ENCODE results near the gene ADNP.
A peak's percentile ranks its signal among the peaks of the same experiment; 100 is the strongest.

ADNP gene

GRCh38 chr20:50957276-50957675, 26.0 kb upstream of the ADNP start:
- Mint-ChIP-seq H3K27ac (peak overlapping the region; percentile 100), H3K36me3 (peaks cover 10 to 20% of the 10 kb centered on the region in 2 donors), H3K27me3 (no peaks in the 10 kb centered on the region), H3K4me1 (peaks cover 9 to 38% of the 10 kb centered on the region in 2 donors), H3K4me3 (peak overlapping the region; percentile 96), H3K9me3 (peaks cover 0 to 3% of the 10 kb centered on the region in 2 donors)
- no peak for DNase-seq
- ATAC-seq (replicated peaks): no peak

- H3K4me1 Mint-ChIP-seq: peaks cover 4 to 31% of the 10 kb centered on the region in 2 donors
- no peak for ATAC-seq (replicated peaks)
Measured at GRCh38 chr20:50953821-50954220, 22.6 kb upstream of the ADNP start.

GRCh38 chr20:50953196-50953595, 22.0 kb upstream of the ADNP start:
- Mint-ChIP-seq H3K27ac (no peak overlapping the region), H3K27me3 (no peaks in the 10 kb centered on the region), H3K4me3 (no peak overlapping the region), H3K9me3 (no peaks in the 10 kb centered on the region), H3K4me1 (peaks cover 4 to 29% of the 10 kb centered on the region in 2 donors), H3K36me3 (peaks cover 15 to 30% of the 10 kb centered on the region in 2 donors)
- ATAC-seq (replicated peaks) (no peak), DNase-seq (no peak)

More at GRCh38 chr20:50953821-50954220, 22.6 kb upstream of the ADNP start:
- no peak overlapping the region for H3K4me3 Mint-ChIP-seq
- DNase-seq: no peak
- no peaks in the 10 kb centered on the region for H3K27me3 Mint-ChIP-seq
- H3K27ac Mint-ChIP-seq: no peak overlapping the region
- no peaks in the 10 kb centered on the region for H3K9me3 Mint-ChIP-seq
- peaks cover 14 to 31% of the 10 kb centered on the region in 2 donors for H3K36me3 Mint-ChIP-seq

GRCh38 chr20:50948132-50948785, 17.0 kb upstream of the ADNP start:
- peaks cover 0 to 11% of the 10 kb centered on the region in 2 donors for H3K4me1 Mint-ChIP-seq
- DNase-seq (no peak), ATAC-seq (replicated peaks) (no peak)
- H3K27ac Mint-ChIP-seq: no peak overlapping the region
- no peak overlapping the region for H3K4me3 Mint-ChIP-seq
- H3K9me3 Mint-ChIP-seq: no peaks in the 10 kb centered on the region
- no peaks in the 10 kb centered on the region for H3K27me3 Mint-ChIP-seq
- H3K36me3 Mint-ChIP-seq: peaks cover 32 to 42% of the 10 kb centered on the region in 2 donors

GRCh38 chr20:50943069-50943468, 11.8 kb upstream of the ADNP start:
- ATAC-seq (replicated peaks): no peak
- Mint-ChIP-seq H3K27ac (no peak overlapping the region), H3K36me3 (peaks cover 29 to 39% of the 10 kb centered on the region in 2 donors), H3K4me3 (no peak overlapping the region), H3K4me1 (no peaks in the 10 kb centered on the region), H3K27me3 (no peaks in the 10 kb centered on the region), H3K9me3 (no peaks in the 10 kb centered on the region)
- DNase-seq: no peak

GRCh38 chr20:50933589-50933988, 2.4 kb upstream of the ADNP start:
- Mint-ChIP-seq H3K9me3 (no peaks in the 10 kb centered on the region), H3K4me1 (peaks cover 15 to 25% of the 10 kb centered on the region in 2 donors), H3K27ac (peak overlapping the region; percentile 25), H3K27me3 (no peaks in the 10 kb centered on the region), H3K36me3 (peaks cover 31% of the 10 kb centered on the region in 2 donors), H3K4me3 (no peak overlapping the region)
- ATAC-seq (replicated peaks) (no peak), DNase-seq (no peak)

- H3K9me3 Mint-ChIP-seq: no peaks in the 10 kb centered on the region
- no peaks in the 10 kb centered on the region for H3K27me3 Mint-ChIP-seq
- DNase-seq: no peak
- H3K4me1 Mint-ChIP-seq: peaks cover 17 to 33% of the 10 kb centered on the region in 2 donors
- no peak for ATAC-seq (replicated peaks)
- peaks cover 31% of the 10 kb centered on the region in 2 donors for H3K36me3 Mint-ChIP-seq
- H3K27ac Mint-ChIP-seq: peak overlapping the region; percentile 47
- H3K4me3 Mint-ChIP-seq: no peak overlapping the region
Measured at GRCh38 chr20:50932691-50933280, 1.5 kb upstream of the ADNP start.

GRCh38 chr20:50932016-50932485, 814 bp upstream of the ADNP start:
- peaks cover 31 to 37% of the 10 kb centered on the region in 2 donors for H3K36me3 Mint-ChIP-seq
- DNase-seq (no peak), ATAC-seq (replicated peaks) (no peak)
- H3K4me1 Mint-ChIP-seq: peaks cover 17 to 41% of the 10 kb centered on the region in 2 donors
- no peaks in the 10 kb centered on the region for H3K27me3 Mint-ChIP-seq
- H3K4me3 Mint-ChIP-seq: peak overlapping the region; percentile 84 to 89
- H3K27ac Mint-ChIP-seq: peak overlapping the region; percentile 97
- H3K9me3 Mint-ChIP-seq: no peaks in the 10 kb centered on the region

GRCh38 chr20:50930976-50931305, 296 bp downstream of the ADNP start:
- Mint-ChIP-seq H3K36me3 (peaks cover 29 to 36% of the 10 kb centered on the region in 2 donors), H3K4me3 (peak overlapping the region; percentile 82 to 89), H3K4me1 (peaks cover 18 to 49% of the 10 kb centered on the region in 2 donors), H3K27me3 (no peaks in the 10 kb centered on the region), H3K27ac (peak overlapping the region; percentile 97), H3K9me3 (no peaks in the 10 kb centered on the region)
- no peak for DNase-seq
- peak; percentile 44 to 45 for ATAC-seq (replicated peaks)

GRCh38 chr20:50930139-50930975, 880 bp downstream of the ADNP start:
- Mint-ChIP-seq H3K27me3 (no peaks in the 10 kb centered on the region), H3K36me3 (peaks cover 34 to 42% of the 10 kb centered on the region in 2 donors), H3K4me3 (peak overlapping the region; percentile 86 to 89), H3K4me1 (peaks cover 23 to 54% of the 10 kb centered on the region in 2 donors), H3K9me3 (no peaks in the 10 kb centered on the region), H3K27ac (peak overlapping the region; percentile 95)
- DNase-seq (peak; percentile 20), ATAC-seq (replicated peaks) (peak; percentile 18 to 21)

GRCh38 chr20:50929299-50930138, 1.7 kb downstream of the ADNP start:
- DNase-seq (peak; percentile 85), ATAC-seq (replicated peaks) (peak; percentile 75 to 78)
- peak overlapping the region; percentile 86 to 89 for H3K4me3 Mint-ChIP-seq
- H3K27me3 Mint-ChIP-seq: no peaks in the 10 kb centered on the region
- H3K27ac Mint-ChIP-seq: peak overlapping the region; percentile 90
- peaks cover 26 to 60% of the 10 kb centered on the region in 2 donors for H3K4me1 Mint-ChIP-seq
- peaks cover 39 to 46% of the 10 kb centered on the region in 2 donors for H3K36me3 Mint-ChIP-seq
- no peaks in the 10 kb centered on the region for H3K9me3 Mint-ChIP-seq

GRCh38 chr20:50928469-50928868, 2.8 kb downstream of the ADNP start:
- no peak for ATAC-seq (replicated peaks)
- H3K9me3 Mint-ChIP-seq: no peaks in the 10 kb centered on the region
- H3K27me3 Mint-ChIP-seq: no peaks in the 10 kb centered on the region
- H3K4me3 Mint-ChIP-seq: peak overlapping the region; percentile 86 to 89
- no peak for DNase-seq
- H3K4me1 Mint-ChIP-seq: peaks cover 26 to 66% of the 10 kb centered on the region in 2 donors
- peaks cover 36 to 41% of the 10 kb centered on the region in 2 donors for H3K36me3 Mint-ChIP-seq
- no peak overlapping the region for H3K27ac Mint-ChIP-seq

- Mint-ChIP-seq H3K36me3 (peaks cover 34 to 38% of the 10 kb centered on the region in 2 donors), H3K27ac (no peak overlapping the region), H3K4me1 (peaks cover 30 to 75% of the 10 kb centered on the region in 2 donors), H3K27me3 (no peaks in the 10 kb centered on the region), H3K9me3 (no peaks in the 10 kb centered on the region), H3K4me3 (no peak overlapping the region)
- ATAC-seq (replicated peaks) (no peak), DNase-seq (no peak)
Measured at GRCh38 chr20:50926530-50926929, 4.7 kb downstream of the ADNP start.
